SU-DHL-6 (cell line): Measurements from ENCODE around the gene RGS6.

Experiments
- CTCF ChIP-seq: fragments of 200-600 bp; sonication (generic); IDR thresholded peaks from one replicate; pipeline ENCODE4 v1.5.1; 2017; ENCODE audit warnings: antibody characterized with exemption, mild to moderate bottlenecking, low read length, moderate library complexity; ENCODE audit not compliant: insufficient read depth, poor library complexity, severe bottlenecking
- EZH2phosphoT487 ChIP-seq: fragments of 200-600 bp; sonication (generic), shearing (Covaris generic); conservative IDR thresholded peaks from 2 replicates; pipeline ENCODE4 v1.6.1; 2018; ENCODE audit warnings: mild to moderate bottlenecking, antibody characterized with exemption, low read length, moderate library complexity, mixed read lengths

GRCh38 chr14:71996610-71997009, 64.4 kb downstream of the RGS6 start:
- TF ChIP-seq CTCF (no peak), EZH2phosphoT487 (no peak)
